NCI-H82 treated with DMSO at 0.1 percent for 48 hours (cell line): Measurements from ENCODE around the gene MAPK11.
"Not testable (repeated sequence)": the region's sequence is repeated elsewhere in the genome, so short reads cannot be mapped to it uniquely, and the experiment has no call there.

ENCODE experiments used
- DNase-seq: peaks from one replicate; lab custom pipeline; 2025; ENCODE audit not compliant: unreplicated experiment; lab: John Stamatoyannopoulos, UW

Gene MAPK11

GRCh38 chr22:50278956-50279619, 8.9 kb upstream of the MAPK11 start:
- DNase-seq: no peak

- DNase-seq: no peak
These were observed 8.3 kb upstream of the MAPK11 start for GRCh38 chr22:50278461-50278860.

- DNase-seq: no peak
These were observed 7.6 kb upstream of the MAPK11 start for GRCh38 chr22:50277761-50278160.

- no peak for DNase-seq
These were observed 6.0 kb upstream of the MAPK11 start for GRCh38 chr22:50276143-50276542.

- no peak for DNase-seq
These were observed 5.2 kb upstream of the MAPK11 start for GRCh38 chr22:50275181-50276055.

- no peak for DNase-seq
These were observed 4.6 kb upstream of the MAPK11 start for GRCh38 chr22:50274771-50275170.

- DNase-seq: no peak
These were observed 4.1 kb upstream of the MAPK11 start for GRCh38 chr22:50274311-50274710.

- not testable (repeated sequence) for DNase-seq
These were observed 3.6 kb upstream of the MAPK11 start for GRCh38 chr22:50273781-50274180.

- not testable (repeated sequence) for DNase-seq
These were observed 3.2 kb upstream of the MAPK11 start for GRCh38 chr22:50273352-50273751.

- no peak for DNase-seq
These were observed 2.0 kb upstream of the MAPK11 start for GRCh38 chr22:50272044-50272802.

GRCh38 chr22:50271519-50271970, 1.4 kb upstream of the MAPK11 start:
- no peak for DNase-seq

GRCh38 chr22:50270666-50271394, 650 bp upstream of the MAPK11 start:
- no peak for DNase-seq

GRCh38 chr22:50269573-50269969, 609 bp downstream of the MAPK11 start:
- no peak for DNase-seq

- DNase-seq: no peak
These were observed 1.5 kb downstream of the MAPK11 start for GRCh38 chr22:50268655-50269113.

- DNase-seq: no peak
These were observed 2.4 kb downstream of the MAPK11 start for GRCh38 chr22:50267591-50268390.

- no peak for DNase-seq
These were observed 3.2 kb downstream of the MAPK11 start for GRCh38 chr22:50266994-50267393.

GRCh38 chr22:50264946-50265669, 5.1 kb downstream of the MAPK11 start:
- no peak for DNase-seq

GRCh38 chr22:50264104-50264745, 6.0 kb downstream of the MAPK11 start:
- DNase-seq: no peak
